Jurkat, Clone E6-1 (cell line): ENCODE data around the gene G6PC3.
A peak's percentile ranks its signal among the peaks of the same experiment; 100 is the strongest.

Source experiments
- DNase-seq: peaks from one replicate; pipeline ENCODE4 v3.0.0-alpha.2; 2011; ENCODE audit warnings: low read depth, low spot score
- H3K4me3 ChIP-seq: 2 replicates; pipeline ENCODE4 v1.5.1; 2011; ENCODE audit warnings: mild to moderate bottlenecking, low read length, control low read depth, moderate library complexity

G6PC3 gene

GRCh38 chr17:44053125-44053872, 17.2 kb upstream of the G6PC3 start:
- DNase-seq = no peak

GRCh38 chr17:44059101-44059892, 11.2 kb upstream of the G6PC3 start:
- DNase-seq = no peak
- H3K4me3 ChIP-seq = no peak overlapping the region

More at GRCh38 chr17:44053125-44053872, 17.2 kb upstream of the G6PC3 start:
- no peak overlapping the region for H3K4me3 ChIP-seq

DNA sequence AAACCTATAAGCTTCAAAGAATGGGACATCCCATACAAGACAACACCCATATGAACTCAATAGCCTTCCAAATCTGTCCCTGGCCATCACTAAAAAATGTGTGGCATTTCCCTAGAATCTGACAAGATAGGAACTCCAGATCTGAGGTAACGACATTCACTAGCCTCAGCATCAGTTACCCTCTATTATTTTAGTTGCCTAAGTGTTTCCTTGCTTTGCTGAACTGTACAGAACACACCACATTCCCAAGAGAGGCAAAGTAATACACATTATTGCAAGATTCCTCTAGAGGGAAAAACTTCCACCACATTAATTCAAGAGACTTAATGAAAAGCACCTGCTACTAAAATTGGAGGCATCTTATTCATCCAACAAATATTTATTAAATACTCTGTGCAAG, 9.1 kb upstream of the G6PC3 start:
- no peak for DNase-seq
- H3K4me3 ChIP-seq = no peak overlapping the region

DNA sequence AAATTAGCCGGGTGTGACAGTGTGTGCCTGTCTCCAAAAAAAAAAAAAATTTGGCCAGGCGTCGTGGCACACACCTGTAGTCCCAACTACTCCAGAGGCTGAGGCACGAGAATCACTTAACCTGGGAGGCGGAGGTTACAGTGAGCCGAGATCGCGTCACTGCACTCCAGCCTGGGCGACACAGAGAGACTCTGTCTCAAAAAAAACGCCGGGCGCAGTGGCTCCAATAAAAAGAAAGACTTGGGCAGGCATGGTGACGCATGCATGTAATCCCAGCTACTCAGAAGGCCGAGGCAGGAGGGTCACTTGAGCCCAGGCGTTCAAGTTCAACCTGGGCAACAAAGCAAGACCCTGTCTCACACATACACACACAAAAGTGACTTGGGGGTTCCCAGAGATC, 7.7 kb upstream of the G6PC3 start:
- H3K4me3 ChIP-seq = no peak overlapping the region
- DNase-seq = no peak

- H3K4me3 ChIP-seq = no peak overlapping the region
Observed at GRCh38 chr17:44063704-44064639, 6.6 kb upstream of the G6PC3 start.

DNA sequence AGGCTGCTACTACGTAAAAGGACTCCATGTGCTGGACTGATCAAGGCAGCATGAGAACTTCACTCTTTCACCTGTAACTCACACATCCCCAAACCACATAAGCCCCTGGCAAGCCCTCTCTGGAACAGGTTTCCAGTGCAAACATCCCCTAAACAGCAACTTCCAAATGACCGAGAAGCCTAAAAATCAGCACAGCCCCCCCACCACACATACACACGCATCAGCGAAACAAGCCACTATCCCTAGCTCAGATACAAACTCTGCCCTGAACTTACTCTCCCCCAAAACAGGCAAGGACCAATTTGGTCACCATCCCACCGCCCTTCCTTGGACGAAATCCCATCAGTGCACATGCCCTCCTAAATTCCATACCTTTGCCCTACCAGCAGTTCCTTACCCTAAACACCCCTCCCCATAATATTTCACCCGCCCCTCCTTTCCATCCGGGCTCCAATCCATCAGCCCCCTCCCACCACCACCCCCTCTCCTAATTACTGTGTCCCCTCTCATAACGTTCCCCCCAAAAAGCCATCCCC, 4.8 kb upstream of the G6PC3 start:
- peak overlapping the region; percentile 96 for H3K4me3 ChIP-seq
- peak; percentile 12 for DNase-seq

More at GRCh38 chr17:44063704-44064639, 6.6 kb upstream of the G6PC3 start:
- no peak for DNase-seq

- DNase-seq = peak; percentile 82
- H3K4me3 ChIP-seq = peak within 1 kb of the TSS; percentile 96
Observed at GRCh38 chr17:44066204-44066930, 4.2 kb upstream of the G6PC3 start, which contains the start of gene LSM12. Gene LSM12 (minus strand): TSS chr17:44066671. CDS start chr17:44066587, 84 bp downstream.

GRCh38 chr17:44067545-44067940, 3.0 kb upstream of the G6PC3 start:
- no peak for DNase-seq
- H3K4me3 ChIP-seq = no peak overlapping the region

DNA sequence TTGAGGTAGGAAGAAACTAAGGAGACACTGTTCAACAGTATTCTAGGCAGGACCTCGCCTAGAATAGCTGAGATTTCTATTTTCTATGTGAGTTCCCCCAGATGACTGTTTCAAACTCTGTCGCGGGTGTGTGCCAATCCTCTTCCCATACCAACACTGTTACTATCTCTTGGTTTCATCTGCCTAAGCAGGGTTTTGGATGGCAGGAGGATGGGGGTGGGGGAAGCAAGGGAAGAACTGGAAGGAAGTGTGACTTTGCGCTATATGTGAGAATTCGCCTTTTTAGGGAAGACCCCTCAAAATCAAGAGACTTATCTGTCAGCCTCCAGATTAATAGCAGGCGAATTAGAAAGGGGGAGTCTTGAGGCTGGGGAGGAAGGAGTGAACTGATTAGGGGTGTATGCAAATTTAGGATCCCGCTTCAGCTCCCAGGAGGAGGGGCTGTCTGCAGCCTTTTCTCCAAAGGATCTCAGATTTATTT, 521 bp upstream of the G6PC3 start:
- H3K4me3 ChIP-seq = peak overlapping the region; percentile 86
- peak; percentile 11 for DNase-seq

DNA sequence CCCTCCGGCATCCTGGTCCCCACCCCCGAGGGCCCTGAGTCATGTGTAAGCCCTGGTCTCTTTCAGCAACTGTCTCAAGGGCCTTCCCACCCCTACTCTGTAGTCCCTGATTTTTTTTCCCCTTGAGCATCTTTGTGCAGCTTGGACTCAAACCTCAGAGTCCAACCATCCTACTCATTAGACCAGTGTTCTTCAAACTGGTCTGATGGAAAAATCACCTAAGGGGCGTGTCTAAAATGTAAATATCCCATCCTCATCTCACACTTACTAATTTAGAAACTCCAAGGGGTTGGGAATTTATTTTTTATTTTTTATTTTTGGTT, 624 bp downstream of the G6PC3 start:
- no peak for DNase-seq
- H3K4me3 ChIP-seq = peak overlapping the region; percentile 86

- peak overlapping the region; percentile 86 for H3K4me3 ChIP-seq
- DNase-seq = no peak
Observed at GRCh38 chr17:44071772-44072171, 1.2 kb downstream of the G6PC3 start.

- no peak for DNase-seq
Observed at GRCh38 chr17:44074231-44074910, 3.8 kb downstream of the G6PC3 start.

GRCh38 chr17:44074911-44075285, 4.4 kb downstream of the G6PC3 start:
- DNase-seq = no peak
- H3K4me3 ChIP-seq = no peak overlapping the region

More at GRCh38 chr17:44074231-44074910, 3.8 kb downstream of the G6PC3 start:
- H3K4me3 ChIP-seq = no peak overlapping the region

DNA sequence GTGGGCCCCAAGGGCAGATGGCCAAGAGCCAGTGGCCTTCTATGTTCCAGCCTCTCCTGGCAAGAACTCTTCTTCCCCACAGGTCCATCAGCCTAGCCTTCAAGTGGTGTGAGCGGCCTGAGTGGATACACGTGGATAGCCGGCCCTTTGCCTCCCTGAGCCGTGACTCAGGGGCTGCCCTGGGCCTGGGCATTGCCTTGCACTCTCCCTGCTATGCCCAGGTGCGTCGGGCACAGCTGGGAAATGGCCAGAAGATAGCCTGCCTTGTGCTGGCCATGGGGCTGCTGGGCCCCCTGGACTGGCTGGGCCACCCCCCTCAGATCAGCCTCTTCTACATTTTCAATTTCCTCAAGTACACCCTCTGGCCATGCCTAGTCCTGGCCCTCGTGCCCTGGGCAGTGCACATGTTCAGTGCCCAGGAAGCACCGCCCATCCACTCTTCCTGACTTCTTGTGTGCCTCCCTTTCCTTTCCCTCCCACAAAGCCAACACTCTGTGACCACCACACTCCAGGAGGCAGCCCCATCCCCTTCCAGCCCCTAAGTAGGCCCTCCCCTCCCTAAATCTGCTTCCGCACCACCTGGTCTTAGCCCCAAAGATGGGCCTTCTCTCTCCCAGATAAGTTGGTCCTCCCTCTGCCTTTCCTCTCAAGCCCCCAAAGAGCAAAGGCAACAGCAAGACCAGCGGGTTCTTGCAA, 5.2 kb downstream of the G6PC3 start:
- DNase-seq = no peak
- H3K4me3 ChIP-seq = no peak overlapping the region

DNA sequence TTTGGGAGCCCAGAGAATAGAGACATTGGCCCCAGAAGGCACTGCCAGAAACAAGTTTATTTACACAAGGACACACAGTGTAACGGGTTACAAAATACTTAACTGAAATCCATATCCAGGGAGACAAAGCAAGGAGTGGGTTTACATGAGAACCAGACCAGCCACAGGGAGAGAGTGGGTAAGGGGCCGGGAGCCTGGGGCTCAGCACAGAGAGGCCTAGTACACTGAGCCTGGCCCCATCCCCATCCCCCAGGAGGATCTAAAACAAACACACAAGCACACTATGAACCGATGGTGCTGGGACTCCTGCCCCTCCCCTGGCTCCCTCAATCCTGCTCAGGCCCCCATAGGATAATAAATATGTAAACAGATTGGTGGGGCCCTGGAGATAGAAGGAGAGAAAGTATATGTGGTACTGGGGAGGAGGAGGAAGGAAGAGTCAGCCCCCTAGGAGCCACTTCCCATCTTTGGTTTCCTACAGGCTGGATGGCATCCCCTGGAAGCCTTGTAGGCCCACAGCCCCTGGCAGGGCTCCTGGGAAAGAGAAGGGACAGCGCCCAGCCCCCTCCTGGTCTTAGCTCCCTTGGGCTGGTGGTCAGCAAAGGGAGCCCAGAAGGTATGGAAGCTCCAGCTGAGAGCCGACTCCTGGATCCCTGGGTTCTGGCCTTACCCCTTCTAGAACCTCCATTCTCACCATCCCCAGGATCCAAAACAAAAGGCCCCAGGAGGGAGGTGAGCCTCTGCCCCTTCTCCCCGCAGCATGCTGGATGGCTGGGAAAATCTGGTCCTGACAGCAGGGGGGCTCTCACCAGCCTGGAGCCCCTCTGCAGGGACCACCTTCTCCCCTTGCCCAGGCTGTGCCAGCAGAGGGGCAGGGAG, 6.4 kb downstream of the G6PC3 start:
- no peak overlapping the region for H3K4me3 ChIP-seq
- DNase-seq = no peak

GRCh38 chr17:44077595-44077909, 7.0 kb downstream of the G6PC3 start:
- no peak for DNase-seq
- no peak overlapping the region for H3K4me3 ChIP-seq

- DNase-seq = no peak
- no peak overlapping the region for H3K4me3 ChIP-seq
Observed at GRCh38 chr17:44078412-44078811, 7.9 kb downstream of the G6PC3 start.
